Mesenteric fat pad (tissue), 1 donor: ENCODE data around the gene DNAJC22. TPM values are rescaled to one million over a fixed set of nuclear protein-coding genes. Genes with fewer than 3 reads are reported as not detected.

Experiments
- DNase-seq: peaks from one replicate; pipeline ENCODE4 v3.0.0-alpha.2; 2020; ENCODE audit warnings: low spot score
- total RNA-seq: library from RNA; stranded (reverse); fragmentation: NEBNext Ultra II Directional; extraction: Animal tissue kit (Norgen Biotek cat#: 25700); gene quantifications from one replicate; pipeline ENCODE4 v1.2.1, GENCODE V29; 2021
- donor health status: DM: yes; HTN: yes; CAD: no.

The DNAJC22 gene
- total RNA-seq, 1 donor from 2014 or later = not detected

DNA sequence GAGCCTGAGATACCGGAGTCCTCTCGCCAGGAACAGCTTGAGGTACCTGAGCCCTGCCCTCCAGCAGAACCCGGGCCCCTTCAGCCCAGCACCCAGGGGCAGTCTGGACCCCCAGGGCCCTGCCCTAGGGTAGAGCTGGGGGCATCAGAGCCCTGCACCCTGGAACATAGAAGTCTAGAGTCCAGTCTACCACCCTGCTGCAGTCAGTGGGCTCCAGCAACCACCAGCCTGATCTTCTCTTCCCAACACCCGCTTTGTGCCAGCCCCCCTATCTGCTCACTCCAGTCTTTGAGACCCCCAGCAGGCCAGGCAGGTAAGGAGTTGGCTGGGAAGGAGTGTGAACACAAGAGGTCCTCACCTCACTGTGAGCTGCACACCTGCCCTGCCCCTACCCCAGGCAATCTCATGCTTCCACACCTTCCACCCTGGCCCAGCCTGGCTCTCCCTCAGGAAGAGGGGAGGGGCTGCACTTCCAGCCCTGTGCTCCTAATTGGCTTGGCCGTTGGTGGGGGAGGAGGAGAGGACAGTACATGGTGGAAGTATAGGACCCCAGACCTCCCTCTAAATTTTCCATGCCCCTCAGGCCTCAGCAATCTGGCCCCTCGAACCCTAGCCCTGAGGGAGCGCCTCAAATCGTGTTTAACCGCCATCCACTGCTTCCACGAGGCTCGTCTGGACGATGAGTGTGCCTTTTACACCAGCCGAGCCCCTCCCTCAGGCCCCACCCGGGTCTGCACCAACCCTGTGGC lies 15.9 kb upstream of the DNAJC22 start:
- DNase-seq = peak; percentile 35

DNA sequence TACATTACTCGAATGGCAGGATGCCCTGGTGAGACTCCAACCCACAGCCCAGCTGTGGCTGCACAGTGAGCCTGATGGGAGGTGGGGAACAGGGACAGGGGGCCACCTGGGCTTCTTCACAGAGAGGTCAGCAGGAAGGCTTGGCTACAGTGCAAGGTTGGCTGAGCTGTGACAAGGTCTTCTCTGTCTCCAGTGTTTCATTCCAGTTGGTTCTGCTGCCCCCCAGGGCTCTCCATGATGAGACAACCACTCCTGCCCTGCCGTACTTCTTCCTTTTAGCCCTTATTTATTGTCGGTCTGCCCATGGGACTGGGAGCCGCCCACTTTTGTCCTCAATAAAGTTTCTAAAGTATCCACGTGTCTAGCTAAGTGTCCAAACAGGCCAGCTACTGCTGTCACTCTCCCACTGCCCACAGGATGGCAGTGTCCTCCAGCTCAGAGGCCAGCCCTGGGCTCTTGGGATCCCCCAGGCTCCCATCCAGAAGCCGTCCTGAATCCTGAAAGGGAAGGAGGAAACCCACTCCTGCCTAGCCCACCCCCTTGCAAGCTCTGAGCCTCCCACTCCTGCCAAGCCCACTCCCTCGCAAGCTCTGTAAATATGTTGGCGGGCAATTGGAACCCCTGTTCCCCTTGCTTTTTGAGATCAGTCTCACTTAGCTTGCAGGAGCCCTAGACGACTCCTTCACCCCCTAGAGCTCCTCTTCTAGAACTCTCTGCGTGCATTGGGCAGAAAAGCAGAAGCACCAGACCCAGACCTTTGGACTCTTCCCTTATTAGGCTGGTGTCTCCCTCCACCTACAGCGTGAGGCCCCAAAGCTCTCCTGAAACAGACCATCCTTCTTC lies 15.1 kb upstream of the DNAJC22 start:
- peak; percentile 85 for DNase-seq

DNA sequence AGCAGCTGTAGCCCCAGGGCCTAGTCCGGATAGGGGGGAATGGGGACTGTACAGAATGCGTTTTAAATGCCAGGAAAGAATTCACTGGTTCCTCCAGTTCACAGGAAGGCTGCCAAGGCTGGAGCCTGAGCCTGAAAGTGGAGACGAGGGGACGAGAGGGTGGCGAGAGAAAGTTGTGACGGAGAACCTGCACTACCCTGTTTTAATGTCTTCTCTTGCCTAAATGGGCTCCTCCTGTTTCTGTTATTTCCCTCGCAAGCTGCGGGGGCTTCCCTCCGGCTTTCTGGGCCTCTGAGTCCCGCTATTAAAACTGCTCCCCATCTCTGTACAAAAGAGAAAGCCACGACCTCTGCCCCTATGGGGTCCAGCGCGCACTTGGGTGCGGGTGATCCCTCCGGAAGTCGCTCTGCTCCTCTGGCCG lies 14.2 kb upstream of the DNAJC22 start:
- DNase-seq = peak; percentile 76

DNA sequence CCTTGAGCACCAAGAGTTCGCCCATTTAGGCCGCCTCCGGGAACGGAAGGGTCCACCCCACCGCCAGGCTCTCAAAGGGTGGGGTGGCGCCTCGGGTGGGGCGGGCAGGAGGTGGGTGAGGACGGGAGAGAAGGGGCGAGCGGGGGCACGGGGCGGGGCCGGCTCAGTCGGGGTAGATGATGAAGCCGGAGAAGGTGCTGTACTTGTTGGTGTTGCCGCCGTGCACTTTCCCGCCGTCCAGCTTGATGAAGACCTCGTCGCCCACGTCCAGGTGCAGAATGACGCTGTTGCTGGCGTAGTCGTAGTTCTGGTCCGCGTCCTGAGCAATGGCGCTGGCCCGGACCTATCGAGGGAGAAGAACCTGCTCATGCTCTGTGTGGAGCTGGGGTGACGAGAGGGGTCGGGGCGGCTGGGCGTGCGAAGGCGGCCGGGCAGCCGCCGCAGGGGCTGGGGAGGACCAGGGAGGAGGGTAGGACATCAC lies 13.8 kb upstream of the DNAJC22 start:
- DNase-seq = peak; percentile 85

DNA sequence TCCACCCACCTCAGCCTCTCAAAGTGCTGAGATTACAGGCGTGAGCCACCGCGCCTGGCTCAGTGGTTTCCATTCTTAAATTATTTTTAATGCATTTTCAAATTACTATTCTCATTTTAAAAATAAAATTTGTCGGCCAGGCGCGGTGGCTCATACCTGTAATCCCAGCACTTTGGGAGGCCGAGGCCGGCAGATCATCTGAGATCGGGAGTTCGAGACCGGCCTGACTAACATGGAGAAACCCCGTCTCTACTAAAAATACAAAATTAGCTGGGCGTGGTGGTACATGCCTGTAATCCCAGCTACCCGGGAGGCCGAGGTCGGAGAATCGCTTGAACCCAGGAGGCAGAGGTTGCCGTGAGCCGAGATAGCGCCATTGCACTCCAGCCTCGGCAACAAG lies 12.9 kb upstream of the DNAJC22 start:
- peak; percentile 75 for DNase-seq

DNA sequence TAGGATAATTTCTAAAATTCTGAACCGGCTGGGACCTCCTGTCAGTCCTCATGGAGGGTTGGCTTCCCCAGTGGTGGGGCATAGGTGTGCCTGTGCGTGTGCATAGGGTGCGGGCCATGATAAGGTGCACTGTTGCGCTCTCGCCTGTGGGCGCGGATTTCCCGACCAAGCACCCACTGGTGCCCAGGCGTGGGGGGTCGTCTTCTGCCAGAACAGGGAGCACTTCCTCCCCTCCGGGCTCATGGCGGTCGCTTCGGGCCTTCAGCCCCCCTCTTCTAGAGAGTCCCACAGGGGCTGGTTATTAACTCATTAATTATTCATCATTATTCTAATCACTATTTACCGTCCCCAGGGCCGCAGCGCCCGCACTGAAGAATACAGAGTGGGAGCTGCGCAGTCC lies 12.5 kb upstream of the DNAJC22 start:
- peak; percentile 78 for DNase-seq

DNA sequence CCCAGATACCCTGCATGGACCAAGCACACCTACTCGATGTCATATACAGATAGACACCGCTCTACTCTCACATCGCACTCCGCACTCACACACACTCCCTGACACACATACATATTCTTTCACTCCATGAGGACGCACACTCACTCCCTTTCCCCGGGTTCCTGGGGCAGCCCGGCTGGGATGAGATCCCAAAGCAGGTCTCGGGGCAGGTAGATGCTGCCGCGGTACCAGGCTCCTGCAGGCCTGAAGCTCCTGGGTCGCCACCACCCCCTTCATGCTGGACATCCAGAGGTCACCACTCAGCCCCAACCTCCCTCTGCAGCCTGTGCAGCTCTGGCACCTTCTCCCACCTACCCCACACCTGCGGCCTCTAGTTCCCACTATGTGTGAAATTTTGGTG lies 12.0 kb upstream of the DNAJC22 start:
- DNase-seq = peak; percentile 64

DNA sequence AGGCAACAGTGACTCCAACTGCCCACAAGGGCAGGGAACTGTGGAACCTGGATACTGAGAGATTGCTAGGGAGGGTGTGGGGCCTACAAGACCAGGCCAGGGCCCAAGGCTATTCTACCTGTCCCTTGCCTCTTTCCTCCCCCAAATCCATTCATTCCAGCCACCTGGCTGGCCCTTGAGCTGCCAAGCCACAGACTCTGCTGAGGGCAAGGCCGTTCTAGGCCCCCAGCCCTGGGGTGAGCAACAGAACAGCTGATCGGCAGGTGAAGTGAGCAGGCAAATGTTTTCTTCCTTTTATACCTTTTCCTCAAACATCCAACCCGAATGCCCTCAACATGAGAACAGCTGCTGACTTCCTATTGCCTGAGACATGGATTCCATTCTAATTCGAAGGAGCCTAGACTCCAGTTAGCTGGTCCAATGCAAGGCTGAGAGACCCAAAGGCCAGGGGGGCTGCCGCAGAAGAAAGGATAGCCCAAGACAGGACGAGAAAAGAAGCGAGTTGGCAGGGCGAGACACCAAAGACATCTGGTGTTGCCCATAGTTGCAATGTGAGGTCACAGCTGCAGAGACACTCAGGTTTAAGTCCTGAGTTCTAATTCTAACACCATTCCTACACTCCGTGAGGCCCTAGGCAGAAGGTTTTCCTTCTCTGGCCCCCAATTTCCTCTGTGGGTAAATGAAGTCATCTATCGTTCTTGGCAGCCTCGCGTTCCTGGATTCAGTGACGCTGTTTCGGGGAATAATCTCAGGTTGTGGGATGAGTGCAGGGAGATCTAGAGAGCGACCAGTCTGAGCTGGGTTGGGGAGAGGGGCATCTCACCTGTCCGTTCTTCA lies 11.4 kb upstream of the DNAJC22 start:
- peak; percentile 75 for DNase-seq

DNA sequence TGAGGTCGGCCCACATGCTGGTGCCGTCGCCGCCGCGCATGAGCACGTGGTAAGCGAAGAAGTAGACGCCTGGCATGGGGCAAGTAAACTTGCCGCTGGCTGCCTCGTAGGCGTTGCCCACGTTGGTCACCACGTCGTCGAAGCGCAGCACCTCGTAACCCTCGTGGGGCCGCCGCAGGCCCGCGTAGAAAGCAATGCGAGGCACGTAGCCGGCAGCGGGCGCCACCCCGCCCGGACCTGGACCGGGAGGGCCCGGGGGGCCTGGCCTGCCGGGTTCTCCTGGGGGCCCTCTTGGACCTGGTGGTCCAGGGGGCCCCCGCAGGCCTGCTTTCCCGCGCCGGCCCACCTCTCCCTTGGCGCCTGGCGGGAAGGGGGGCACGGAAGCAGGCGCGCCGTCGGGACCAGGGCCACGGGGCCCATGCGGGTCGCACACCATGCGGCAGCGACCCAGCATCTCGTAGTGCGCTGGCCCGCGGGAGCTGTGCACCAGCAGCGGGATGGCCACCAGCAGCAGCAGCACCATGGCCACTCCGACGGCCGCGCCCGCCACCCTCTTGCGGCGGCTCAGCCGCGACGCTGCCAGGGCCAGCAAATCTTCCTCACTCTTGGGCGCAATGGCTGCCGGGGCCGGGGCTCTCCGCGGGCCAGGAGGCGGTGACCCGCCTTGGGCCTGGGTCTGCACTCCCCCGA lies 10.6 kb upstream of the DNAJC22 start:
- DNase-seq = no peak

DNA sequence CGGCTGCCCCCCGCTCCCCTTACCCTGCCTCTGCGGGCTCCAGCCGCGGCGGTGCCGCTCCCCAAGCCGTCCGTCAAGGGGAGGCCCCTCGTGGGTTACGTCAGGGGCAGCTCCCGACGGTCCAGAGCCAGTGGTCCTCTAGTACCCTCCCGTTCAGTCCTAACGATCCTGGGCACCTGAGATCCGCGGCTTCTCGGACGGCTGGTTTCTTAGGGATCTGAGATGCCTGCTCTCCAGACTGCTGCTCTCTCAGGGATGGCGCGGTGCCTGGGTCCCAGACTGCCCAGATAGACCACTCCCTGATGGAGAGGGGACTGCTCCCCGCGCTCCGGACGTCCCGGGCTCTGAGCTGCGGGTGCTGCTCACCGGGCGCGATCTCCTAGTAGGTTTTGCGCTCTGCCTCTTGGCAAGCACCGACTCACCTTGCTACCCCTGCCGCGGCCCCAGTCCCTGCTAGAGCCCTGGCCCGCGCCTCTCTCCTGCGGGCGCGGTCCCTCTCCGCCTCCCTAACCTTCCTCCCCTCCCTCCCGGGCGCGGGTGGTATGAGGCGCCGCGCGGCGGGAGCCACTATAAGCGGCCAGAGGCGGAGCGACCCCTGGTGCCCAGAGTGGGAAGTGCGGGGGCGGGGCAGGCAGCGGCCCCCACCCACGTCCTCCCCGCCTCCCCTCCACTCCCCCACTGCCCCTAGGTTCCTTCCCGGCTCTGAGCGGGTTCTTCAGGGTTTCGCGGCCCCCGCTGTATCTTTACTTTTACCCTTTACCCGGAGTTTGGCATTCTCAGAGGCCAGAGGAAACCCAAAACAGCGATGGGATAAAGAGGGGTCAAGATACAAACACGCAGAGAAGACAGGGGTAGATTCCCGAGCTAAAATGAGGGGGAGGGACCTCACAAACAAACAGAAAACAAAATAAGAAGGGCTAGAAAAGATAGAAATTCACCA lies 9.8 kb upstream of the DNAJC22 start, which contains the start of gene C1QL4:
Gene C1QL4, minus strand, starts transcription at position 544 of the 940 bp plus-strand sequence. CDS start 711 bp downstream, outside the sequence.
- peak; percentile 95 for DNase-seq

DNA sequence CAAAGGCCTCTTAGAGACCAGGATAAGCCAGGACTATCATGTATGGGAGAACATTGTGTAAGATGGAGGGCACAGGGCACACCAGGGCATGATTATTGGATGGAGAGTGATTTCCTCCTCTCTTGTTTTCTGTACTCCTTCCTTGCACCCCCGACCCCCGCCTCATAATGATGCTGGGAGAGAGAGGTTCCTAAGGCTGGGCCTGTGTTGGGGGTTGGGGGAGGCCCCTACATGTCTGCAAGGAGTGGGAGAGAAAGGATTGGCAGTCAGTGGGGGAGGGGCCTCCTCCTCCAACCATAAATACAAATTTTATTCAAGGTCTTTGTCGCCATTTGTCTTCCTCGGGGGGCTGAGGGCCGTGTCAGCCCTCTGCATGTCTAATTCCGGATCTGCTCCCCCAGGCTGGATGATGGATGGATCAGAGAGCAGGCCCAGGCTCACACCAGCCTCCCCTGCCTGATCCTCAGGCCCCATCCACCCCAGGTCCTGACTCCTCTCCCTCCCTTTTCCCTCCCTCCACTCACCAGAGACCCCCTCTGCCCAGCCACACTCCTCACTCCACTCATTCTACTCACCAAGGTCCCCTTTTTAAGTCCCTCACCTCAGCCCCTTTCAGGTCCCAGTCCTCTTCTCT lies 7.7 kb upstream of the DNAJC22 start:
- peak; percentile 59 for DNase-seq

DNA sequence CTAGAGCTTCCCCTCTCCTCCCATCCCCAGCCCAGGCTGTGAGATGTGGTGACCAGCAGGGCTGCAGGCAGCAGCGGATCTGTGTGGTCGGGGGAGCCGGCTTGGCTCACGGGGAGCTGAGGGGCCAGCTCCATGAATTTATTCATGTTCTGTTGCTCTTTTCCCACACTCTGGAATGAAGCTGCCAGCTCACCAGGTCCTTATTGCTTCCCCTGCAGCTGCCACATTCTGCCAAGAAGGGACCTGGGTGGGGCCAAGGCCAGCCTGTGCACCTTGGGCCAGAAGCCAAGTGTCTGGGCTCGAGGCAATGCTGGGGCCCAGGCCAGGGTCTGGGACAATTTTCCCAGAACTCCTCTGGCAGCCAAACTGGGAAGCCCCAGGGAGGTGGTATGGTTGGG lies 7.2 kb upstream of the DNAJC22 start:
- peak; percentile 78 for DNase-seq

DNA sequence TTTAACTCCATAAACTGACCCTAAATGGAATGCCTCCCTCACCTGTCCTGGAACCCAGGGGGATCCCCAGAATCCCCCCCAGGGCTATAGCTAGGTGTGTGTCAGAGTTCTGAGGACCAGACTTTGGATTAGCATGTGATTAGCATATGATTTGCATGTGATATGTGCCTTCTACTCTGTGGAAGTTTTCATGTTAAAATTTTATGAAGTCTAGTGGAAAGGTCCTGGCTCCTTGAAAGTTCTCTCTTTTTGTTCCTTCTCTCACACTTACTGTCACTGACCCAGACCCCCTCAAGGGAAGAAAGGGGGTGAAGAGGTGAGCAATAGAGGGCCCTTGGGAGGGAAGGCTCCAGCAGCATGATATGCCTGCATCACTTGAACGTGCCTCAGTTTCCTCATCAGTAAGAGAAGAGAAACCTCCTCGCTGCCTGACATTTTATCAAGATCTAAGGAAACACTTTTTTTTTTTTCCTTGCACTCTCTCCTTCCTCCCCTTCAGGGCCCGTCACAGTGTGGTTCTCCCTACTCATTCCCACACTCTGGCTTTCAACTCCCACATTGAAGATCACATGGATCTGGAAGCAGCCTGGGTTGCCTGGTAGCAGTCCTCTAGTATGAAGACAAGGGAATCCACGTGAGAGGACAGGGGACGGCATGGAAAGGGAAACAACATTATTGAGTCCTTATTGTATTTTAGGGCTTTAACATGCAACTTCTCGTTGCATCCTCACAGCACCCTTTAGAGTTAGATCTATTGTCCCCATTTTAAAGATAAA lies 6.4 kb upstream of the DNAJC22 start:
- no peak for DNase-seq

DNA sequence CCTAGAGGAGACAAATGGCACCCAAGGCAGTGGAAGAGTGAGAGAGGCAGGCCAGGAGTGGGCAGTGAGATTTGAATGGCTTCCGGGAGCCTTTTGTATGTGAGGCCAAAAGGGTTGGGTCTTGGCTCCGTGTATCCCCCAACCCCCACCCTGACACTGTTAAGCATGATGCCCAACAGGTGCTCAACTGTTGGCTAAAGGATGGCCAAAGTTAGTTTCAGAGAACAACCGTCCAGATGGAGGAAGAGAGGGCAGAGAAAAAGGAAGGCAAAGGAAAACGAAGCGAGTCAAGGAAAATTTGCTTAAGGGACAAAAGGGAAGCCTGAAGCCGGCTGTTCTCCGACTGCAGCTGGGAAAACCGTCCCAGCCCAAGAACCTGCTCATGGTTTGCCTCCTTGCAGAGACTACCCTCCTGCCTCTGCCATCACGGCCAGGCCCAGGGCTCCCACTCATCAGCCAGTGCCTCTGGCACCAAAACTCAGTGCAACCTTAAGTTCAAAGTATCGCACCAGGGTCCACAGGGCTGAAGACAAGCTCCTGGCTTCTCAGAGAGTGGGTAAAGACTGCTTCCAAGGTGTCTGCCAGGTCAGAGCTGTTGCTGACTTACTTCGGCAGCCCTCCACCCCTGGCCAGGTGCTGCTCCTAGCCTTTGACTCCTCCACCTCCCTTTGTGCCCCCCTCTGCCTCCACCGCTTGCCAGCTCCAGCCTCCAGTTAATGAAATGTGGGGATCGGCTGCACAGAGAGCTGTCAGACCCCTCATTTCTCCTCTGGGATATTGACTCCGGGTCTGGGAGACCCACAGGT lies 5.5 kb upstream of the DNAJC22 start:
- DNase-seq = peak; percentile 69

DNA sequence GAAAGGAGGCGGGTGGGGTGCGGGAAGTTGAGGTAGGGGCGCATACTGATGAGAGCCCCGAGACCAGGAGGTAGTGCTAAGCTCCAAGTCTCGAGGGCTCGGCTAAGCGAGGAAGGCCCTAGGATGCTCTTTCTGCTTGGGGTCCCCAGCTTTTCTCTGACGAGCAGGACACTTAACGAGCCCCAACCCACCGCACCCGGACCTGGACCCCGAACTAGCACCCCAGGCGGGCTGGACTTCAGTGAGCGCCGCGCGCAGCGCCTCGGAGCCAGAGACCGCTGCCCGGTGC lies 5.0 kb upstream of the DNAJC22 start:
- no peak for DNase-seq

DNA sequence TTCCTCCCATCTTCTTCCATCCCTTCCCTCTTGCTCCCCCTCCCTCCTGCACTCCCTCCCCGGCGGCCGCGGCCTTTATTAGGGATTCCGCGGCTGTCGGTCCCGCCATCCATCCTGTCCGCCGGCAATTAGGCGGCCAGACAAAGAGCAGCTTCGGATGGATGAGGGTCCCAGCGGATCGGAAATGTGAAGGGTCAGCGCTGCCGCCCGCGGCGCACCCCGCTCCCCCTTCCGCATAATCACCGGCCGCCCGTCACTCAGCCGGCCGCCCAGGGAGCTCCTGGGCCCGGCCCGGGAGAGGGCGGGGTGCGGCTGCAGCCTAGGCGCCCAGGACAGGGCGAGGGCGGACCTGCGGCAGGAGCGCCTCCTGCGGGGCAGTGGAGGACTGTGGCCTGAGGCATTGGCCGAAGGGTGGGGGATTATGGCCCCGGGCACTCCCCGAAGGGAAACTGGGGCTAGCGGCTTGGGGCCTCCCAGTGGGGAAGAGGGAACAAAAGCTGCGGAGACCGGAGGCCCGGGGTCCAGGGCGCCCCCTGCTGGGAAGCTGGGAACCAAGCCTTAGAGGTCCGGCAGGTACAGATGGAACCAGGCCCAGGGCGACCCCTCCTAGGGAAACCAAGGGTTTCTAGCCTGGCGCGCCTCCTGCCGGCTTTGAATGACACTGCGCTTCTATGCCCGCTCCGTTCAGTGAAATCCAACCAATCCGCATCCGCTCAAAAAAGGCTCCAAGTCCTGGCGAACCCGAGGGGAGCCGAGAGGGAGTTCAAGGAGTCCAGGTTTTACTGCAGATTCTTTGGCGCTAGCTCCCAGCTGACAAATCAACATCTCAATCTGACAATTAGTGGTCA lies 4.4 kb upstream of the DNAJC22 start:
- peak; percentile 94 for DNase-seq
